ENCODE results near the gene RMI1.

The RMI1 gene

GRCh38 chr9:83934569-83935275 is 45.9 kb upstream of the RMI1 start:
- Histone ChIP-seq H4K5ac (ENCODE audit: low read length) (no peak overlapping the region), H3K27ac (ENCODE audit: low read depth, low read length) (no peak overlapping the region), H3K9ac (ENCODE audit: low read length) (no peak overlapping the region), H4K8ac (ENCODE audit: low read depth, low read length) (no peak overlapping the region), H2BK5ac (ENCODE audit: low read length) (no peak overlapping the region), H3K36me3 (ENCODE audit: control insufficient read depth, insufficient read depth, low read length) (no peaks in the 10 kb centered on the region), H3K56ac (ENCODE audit: low read length) (no peak overlapping the region), H2AK5ac (ENCODE audit: low read length) (no peak overlapping the region), H3K79me1 (ENCODE audit: low read length) (no peaks in the 10 kb centered on the region), H3K4me1 (ENCODE audit: control insufficient read depth, low read depth, low read length) (no peaks in the 10 kb centered on the region), H3K18ac (ENCODE audit: low read length) (no peak overlapping the region), H3K27me3 (ENCODE audit: insufficient read depth, low read length, poor library complexity) (no peaks in the 10 kb centered on the region), H3K4me2 (ENCODE audit: low read length) (no peak overlapping the region), H3K4ac (ENCODE audit: low read depth, low read length) (no peak overlapping the region), H3K79me2 (ENCODE audit: control insufficient read depth, insufficient read depth, low read length) (no peaks in the 10 kb centered on the region), H2BK15ac (replicated peaks; ENCODE audit: low read depth) (no peak overlapping the region), H2BK120ac (ENCODE audit: low read depth, low read length) (no peak overlapping the region), H3K23ac (ENCODE audit: low read length) (no peak overlapping the region), H3K4me3 (ENCODE audit: low read length) (no peak overlapping the region)
- no CpG with 5 or more reads among the region's 5 CpGs for WGBS (ENCODE audit: extremely low coverage, insufficient coverage, low lambda C conversion rate)
- DNase-seq, result no peak

GRCh38 chr9:83935276-83935935 is 45.2 kb upstream of the RMI1 start:
- Histone ChIP-seq H2BK120ac (ENCODE audit: low read depth, low read length) (no peak overlapping the region), H3K27me3 (ENCODE audit: insufficient read depth, low read length, poor library complexity) (no peaks in the 10 kb centered on the region), H3K79me2 (ENCODE audit: control insufficient read depth, insufficient read depth, low read length) (no peaks in the 10 kb centered on the region), H2AK5ac (ENCODE audit: low read length) (no peak overlapping the region), H3K4me3 (ENCODE audit: low read length) (no peak overlapping the region), H3K4me1 (ENCODE audit: control insufficient read depth, low read depth, low read length) (no peaks in the 10 kb centered on the region), H3K4me2 (ENCODE audit: low read length) (no peak overlapping the region), H3K79me1 (ENCODE audit: low read length) (no peaks in the 10 kb centered on the region), H3K36me3 (ENCODE audit: control insufficient read depth, insufficient read depth, low read length) (no peaks in the 10 kb centered on the region), H2BK5ac (ENCODE audit: low read length) (no peak overlapping the region), H3K23ac (ENCODE audit: low read length) (no peak overlapping the region), H2BK15ac (replicated peaks; ENCODE audit: low read depth) (no peak overlapping the region), H3K9ac (ENCODE audit: low read length) (no peak overlapping the region), H4K8ac (ENCODE audit: low read depth, low read length) (no peak overlapping the region), H3K56ac (ENCODE audit: low read length) (no peak overlapping the region), H3K4ac (ENCODE audit: low read depth, low read length) (no peak overlapping the region), H3K27ac (ENCODE audit: low read depth, low read length) (no peak overlapping the region), H4K5ac (ENCODE audit: low read length) (no peak overlapping the region), H3K18ac (ENCODE audit: low read length) (no peak overlapping the region)
- DNase-seq, result no peak
- WGBS (ENCODE audit: extremely low coverage, insufficient coverage, low lambda C conversion rate), result no CpG with 5 or more reads among the region's 3 CpGs

- H2BK120ac ChIP-seq (ENCODE audit: low read depth, low read length), result no peak overlapping the region
- no peak overlapping the region for H2BK5ac ChIP-seq (ENCODE audit: low read length)
- no peak overlapping the region for H4K5ac ChIP-seq (ENCODE audit: low read length)
- no CpG with 5 or more reads among the region's 6 CpGs for WGBS (ENCODE audit: extremely low coverage, insufficient coverage, low lambda C conversion rate)
- no peak overlapping the region for H3K56ac ChIP-seq (ENCODE audit: low read length)
- H3K4me1 ChIP-seq (ENCODE audit: control insufficient read depth, low read depth, low read length), result no peaks in the 10 kb centered on the region
- H3K4me2 ChIP-seq (ENCODE audit: low read length), result no peak overlapping the region
- no peaks in the 10 kb centered on the region for H3K79me2 ChIP-seq (ENCODE audit: control insufficient read depth, insufficient read depth, low read length)
- no peak overlapping the region for H3K9ac ChIP-seq (ENCODE audit: low read length)
- no peaks in the 10 kb centered on the region for H3K27me3 ChIP-seq (ENCODE audit: insufficient read depth, low read length, poor library complexity)
- H3K18ac ChIP-seq (ENCODE audit: low read length), result no peak overlapping the region
- no peaks in the 10 kb centered on the region for H3K36me3 ChIP-seq (ENCODE audit: control insufficient read depth, insufficient read depth, low read length)
- H4K8ac ChIP-seq (ENCODE audit: low read depth, low read length), result no peak overlapping the region
- no peaks in the 10 kb centered on the region for H3K79me1 ChIP-seq (ENCODE audit: low read length)
- H2AK5ac ChIP-seq (ENCODE audit: low read length), result no peak overlapping the region
- no peak overlapping the region for H3K4ac ChIP-seq (ENCODE audit: low read depth, low read length)
- H3K4me3 ChIP-seq (ENCODE audit: low read length), result no peak overlapping the region
- H3K27ac ChIP-seq (ENCODE audit: low read depth, low read length), result no peak overlapping the region
- H2BK15ac ChIP-seq (replicated peaks; ENCODE audit: low read depth), result no peak overlapping the region
- DNase-seq, result no peak
- no peak overlapping the region for H3K23ac ChIP-seq (ENCODE audit: low read length)
Observed at GRCh38 chr9:83936523-83936922, 44.1 kb upstream of the RMI1 start.

- Histone ChIP-seq H4K5ac (ENCODE audit: low read length) (no peak overlapping the region), H3K23ac (ENCODE audit: low read length) (no peak overlapping the region), H3K36me3 (ENCODE audit: control insufficient read depth, insufficient read depth, low read length) (no peaks in the 10 kb centered on the region), H2AK5ac (ENCODE audit: low read length) (no peak overlapping the region), H2BK5ac (ENCODE audit: low read length) (no peak overlapping the region), H3K18ac (ENCODE audit: low read length) (no peak overlapping the region), H2BK15ac (replicated peaks; ENCODE audit: low read depth) (no peak overlapping the region), H3K27me3 (ENCODE audit: insufficient read depth, low read length, poor library complexity) (no peaks in the 10 kb centered on the region), H3K9ac (ENCODE audit: low read length) (no peak overlapping the region), H3K56ac (ENCODE audit: low read length) (no peak overlapping the region), H3K79me1 (ENCODE audit: low read length) (no peaks in the 10 kb centered on the region), H3K4me2 (ENCODE audit: low read length) (no peak overlapping the region), H2BK120ac (ENCODE audit: low read depth, low read length) (no peak overlapping the region), H3K4ac (ENCODE audit: low read depth, low read length) (no peak overlapping the region), H3K4me1 (ENCODE audit: control insufficient read depth, low read depth, low read length) (no peaks in the 10 kb centered on the region), H4K8ac (ENCODE audit: low read depth, low read length) (no peak overlapping the region), H3K27ac (ENCODE audit: low read depth, low read length) (no peak overlapping the region), H3K4me3 (ENCODE audit: low read length) (no peak overlapping the region), H3K79me2 (ENCODE audit: control insufficient read depth, insufficient read depth, low read length) (no peaks in the 10 kb centered on the region)
- DNase-seq, result peak; percentile 86
- WGBS (ENCODE audit: extremely low coverage, insufficient coverage, low lambda C conversion rate), result no CpG with 5 or more reads among the region's 1 CpG
Observed at GRCh38 chr9:83937861-83938455, 42.6 kb upstream of the RMI1 start.

GRCh38 chr9:83940590-83941303 is 39.9 kb upstream of the RMI1 start:
- H2BK120ac ChIP-seq (ENCODE audit: low read depth, low read length), result no peak overlapping the region
- H4K5ac ChIP-seq (ENCODE audit: low read length), result no peak overlapping the region
- H3K18ac ChIP-seq (ENCODE audit: low read length), result no peak overlapping the region
- no peak for DNase-seq
- H2BK15ac ChIP-seq (replicated peaks; ENCODE audit: low read depth), result no peak overlapping the region
- no peak overlapping the region for H4K8ac ChIP-seq (ENCODE audit: low read depth, low read length)
- no peaks in the 10 kb centered on the region for H3K79me2 ChIP-seq (ENCODE audit: control insufficient read depth, insufficient read depth, low read length)
- H3K4me1 ChIP-seq (ENCODE audit: control insufficient read depth, low read depth, low read length), result no peaks in the 10 kb centered on the region
- no CpG with 5 or more reads among the region's 5 CpGs for WGBS (ENCODE audit: extremely low coverage, insufficient coverage, low lambda C conversion rate)
- H3K9ac ChIP-seq (ENCODE audit: low read length), result no peak overlapping the region
- no peak overlapping the region for H3K4me2 ChIP-seq (ENCODE audit: low read length)
- H2AK5ac ChIP-seq (ENCODE audit: low read length), result no peak overlapping the region
- no peak overlapping the region for H3K23ac ChIP-seq (ENCODE audit: low read length)
- H3K27ac ChIP-seq (ENCODE audit: low read depth, low read length), result no peak overlapping the region
- no peaks in the 10 kb centered on the region for H3K36me3 ChIP-seq (ENCODE audit: control insufficient read depth, insufficient read depth, low read length)
- H3K79me1 ChIP-seq (ENCODE audit: low read length), result no peaks in the 10 kb centered on the region
- H3K56ac ChIP-seq (ENCODE audit: low read length), result no peak overlapping the region
- H3K4me3 ChIP-seq (ENCODE audit: low read length), result no peak overlapping the region
- H3K27me3 ChIP-seq (ENCODE audit: insufficient read depth, low read length, poor library complexity), result no peaks in the 10 kb centered on the region
- no peak overlapping the region for H3K4ac ChIP-seq (ENCODE audit: low read depth, low read length)
- H2BK5ac ChIP-seq (ENCODE audit: low read length), result no peak overlapping the region

All from mesendoderm (in vitro differentiated cells).